ENCODE data around the gene CPN2. TPM values are rescaled to one million over a fixed set of nuclear protein-coding genes. Genes with fewer than 3 reads are reported as not detected.
A peak's percentile ranks its signal among the peaks of the same experiment; 100 is the strongest.

CPN2 gene
- total RNA-seq, 1 experiment from 2014 or later: 0.09 TPM

GRCh38 chr3:194355379-194355778 is 4.3 kb upstream of the CPN2 start:
- H3K27ac Mint-ChIP-seq: no peak overlapping the region
- TF ChIP-seq CDX4 (CRISPR knock-in tag; IDR thresholded peaks at IDR 0.05; ENCODE audit: borderline replicate concordance): no peak
- TF ChIP-seq FOXP1 (CRISPR knock-in tag; IDR thresholded peaks at IDR 0.05; ENCODE audit: borderline replicate concordance): no peak
- TF ChIP-seq, protein P1, sequence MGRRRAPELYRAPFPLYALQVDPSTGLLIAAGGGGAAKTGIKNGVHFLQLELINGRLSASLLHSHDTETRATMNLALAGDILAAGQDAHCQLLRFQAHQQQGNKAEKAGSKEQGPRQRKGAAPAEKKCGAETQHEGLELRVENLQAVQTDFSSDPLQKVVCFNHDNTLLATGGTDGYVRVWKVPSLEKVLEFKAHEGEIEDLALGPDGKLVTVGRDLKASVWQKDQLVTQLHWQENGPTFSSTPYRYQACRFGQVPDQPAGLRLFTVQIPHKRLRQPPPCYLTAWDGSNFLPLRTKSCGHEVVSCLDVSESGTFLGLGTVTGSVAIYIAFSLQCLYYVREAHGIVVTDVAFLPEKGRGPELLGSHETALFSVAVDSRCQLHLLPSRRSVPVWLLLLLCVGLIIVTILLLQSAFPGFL (CRISPR knock-in tag; IDR thresholded peaks at IDR 0.05; ENCODE audit: borderline replicate concordance): no peak
- TF ChIP-seq ESRRA (CRISPR knock-in tag; IDR thresholded peaks at IDR 0.05; ENCODE audit: borderline replicate concordance): no peak
- TF ChIP-seq, protein P2, sequence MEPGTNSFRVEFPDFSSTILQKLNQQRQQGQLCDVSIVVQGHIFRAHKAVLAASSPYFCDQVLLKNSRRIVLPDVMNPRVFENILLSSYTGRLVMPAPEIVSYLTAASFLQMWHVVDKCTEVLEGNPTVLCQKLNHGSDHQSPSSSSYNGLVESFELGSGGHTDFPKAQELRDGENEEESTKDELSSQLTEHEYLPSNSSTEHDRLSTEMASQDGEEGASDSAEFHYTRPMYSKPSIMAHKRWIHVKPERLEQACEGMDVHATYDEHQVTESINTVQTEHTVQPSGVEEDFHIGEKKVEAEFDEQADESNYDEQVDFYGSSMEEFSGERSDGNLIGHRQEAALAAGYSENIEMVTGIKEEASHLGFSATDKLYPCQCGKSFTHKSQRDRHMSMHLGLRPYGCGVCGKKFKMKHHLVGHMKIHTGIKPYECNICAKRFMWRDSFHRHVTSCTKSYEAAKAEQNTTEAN (CRISPR knock-in tag; IDR thresholded peaks at IDR 0.05): no peak
- no peak for TF ChIP-seq EMX1 (CRISPR knock-in tag; IDR thresholded peaks at IDR 0.05)
- peaks cover 5% of the 10 kb centered on the region for H3K4me1 Mint-ChIP-seq
- POLR2A ChIA-PET: no interaction called here
- peaks cover 7% of the 10 kb centered on the region; the same call in 1 of the 2 replicates for H3K27me3 Mint-ChIP-seq (ENCODE audit: low read depth)
- peaks cover 8% of the 10 kb centered on the region for H3K9me3 Mint-ChIP-seq
- CTCF ChIA-PET: interaction anchor here (1.1 to 2.9 kb wide), 3 partner anchors 12 to 16 kb away, joined by 3 to 12 read pairs (median 4); no protein-coding TSS in a partner anchor
- ATAC-seq (no peak), DNase-seq (ENCODE audit: low spot score) (no peak)
- H3K4me3 Mint-ChIP-seq: no peak overlapping the region
- no peaks in the 10 kb centered on the region for H3K36me3 Mint-ChIP-seq

GRCh38 chr3:194354315-194354714 is 3.2 kb upstream of the CPN2 start:
- CTCF ChIA-PET: interaction anchor here (2.9 kb wide), 1 partner anchor 11 kb away, joined by 12 read pairs; no protein-coding TSS in a partner anchor
- no peaks in the 10 kb centered on the region; the same call in 1 of the 2 replicates for H3K27me3 Mint-ChIP-seq (ENCODE audit: low read depth)
- H3K36me3 Mint-ChIP-seq: no peaks in the 10 kb centered on the region
- H3K27ac Mint-ChIP-seq: no peak overlapping the region
- no peaks in the 10 kb centered on the region; the same call in 1 of the 2 replicates for H3K9me3 Mint-ChIP-seq
- POLR2A ChIA-PET: no interaction called here
- DNase-seq (ENCODE audit: low spot score) (no peak), ATAC-seq (no peak)
- H3K4me3 Mint-ChIP-seq: no peak overlapping the region
- TF ChIP-seq ZNF396 (CRISPR knock-in tag; IDR thresholded peaks at IDR 0.05; ENCODE audit: borderline replicate concordance): no peak
- H3K4me1 Mint-ChIP-seq: peaks cover 5% of the 10 kb centered on the region

GRCh38 chr3:194352667-194353246 is 1.6 kb upstream of the CPN2 start:
- ChIA-PET POLR2A (no interaction called here), CTCF (no interaction called here)
- H3K36me3 Mint-ChIP-seq: no peaks in the 10 kb centered on the region
- TF ChIP-seq PRDM15 (CRISPR knock-in tag; IDR thresholded peaks at IDR 0.05) (0 out of 2 replicates have a peak, but pooled peaks have one; percentile 16), ZNF396 (CRISPR knock-in tag; IDR thresholded peaks at IDR 0.05; ENCODE audit: borderline replicate concordance) (no peak)
- DNase-seq (ENCODE audit: low spot score) (no peak), ATAC-seq (no peak)
- no peak overlapping the region for H3K4me3 Mint-ChIP-seq
- no peaks in the 10 kb centered on the region; the same call in 1 of the 2 replicates for H3K27me3 Mint-ChIP-seq (ENCODE audit: low read depth)
- no peaks in the 10 kb centered on the region for H3K4me1 Mint-ChIP-seq
- no peaks in the 10 kb centered on the region for H3K9me3 Mint-ChIP-seq
- H3K27ac Mint-ChIP-seq: no peak overlapping the region

- no peaks in the 10 kb centered on the region for H3K4me1 Mint-ChIP-seq
- ATAC-seq (no peak), DNase-seq (ENCODE audit: low spot score) (no peak)
- no peak overlapping the region for H3K4me3 Mint-ChIP-seq
- H3K9me3 Mint-ChIP-seq: no peaks in the 10 kb centered on the region
- no peaks in the 10 kb centered on the region; the same call in 1 of the 2 replicates for H3K27me3 Mint-ChIP-seq (ENCODE audit: low read depth)
- no peaks in the 10 kb centered on the region for H3K36me3 Mint-ChIP-seq
- CTCF ChIA-PET: interaction anchor here (0.8 kb wide), 1 partner anchor 44 kb away, joined by 3 read pairs; no protein-coding TSS in a partner anchor
- POLR2A ChIA-PET: no interaction called here
- no peak overlapping the region for H3K27ac Mint-ChIP-seq
- no peak for TF ChIP-seq TP53 (CRISPR knock-in tag; IDR thresholded peaks at IDR 0.05)
- no peak for TF ChIP-seq ATF2 (CRISPR knock-in tag; IDR thresholded peaks at IDR 0.05; ENCODE audit: borderline replicate concordance, low read depth)
- no peak for TF ChIP-seq NR1H2 (CRISPR knock-in tag; IDR thresholded peaks at IDR 0.05)
- TF ChIP-seq CBFB (CRISPR knock-in tag; IDR thresholded peaks at IDR 0.05; ENCODE audit: low read depth): no peak
- TF ChIP-seq OVOL2 (CRISPR knock-in tag; IDR thresholded peaks at IDR 0.05; ENCODE audit: borderline replicate concordance): no peak
- TF ChIP-seq FOXJ3 (CRISPR knock-in tag; IDR thresholded peaks at IDR 0.05; ENCODE audit: borderline replicate concordance): no peak
- TF ChIP-seq, protein P2 (CRISPR knock-in tag; IDR thresholded peaks at IDR 0.05): no peak
- TF ChIP-seq SP1 (CRISPR knock-in tag; conservative IDR thresholded peaks at IDR 0.05): no peak
Measured at GRCh38 chr3:194351952-194352536, 916 bp upstream of the CPN2 start.

Data from WTC11 (cell line).